Endothelial cell (in vitro differentiated cells): Measurements from ENCODE around the gene CDKAL1. TPM values are rescaled to one million over a fixed set of nuclear protein-coding genes. Genes with fewer than 3 reads are reported as not detected.

Experiments used
- DNase-seq: peaks from one replicate; pipeline ENCODE4 v3.0.0; 2021; ENCODE audit warnings: low spot score
- H3K27ac Mint-ChIP-seq: one replicate; pipeline ENCODE4 v1.8.0; 2021; ENCODE audit warnings: mixed read lengths, inconsistent platforms; ENCODE audit not compliant: unreplicated experiment
- H3K27me3 Mint-ChIP-seq: one replicate; pipeline ENCODE4 v1.8.0; 2021; ENCODE audit warnings: mild to moderate bottlenecking, moderate library complexity, mixed read lengths, inconsistent platforms; ENCODE audit not compliant: unreplicated experiment
- H3K36me3 Mint-ChIP-seq: one replicate; pipeline ENCODE4 v1.8.0; 2021; ENCODE audit warnings: mild to moderate bottlenecking, low read depth, mixed read lengths, inconsistent platforms; ENCODE audit not compliant: unreplicated experiment
- H3K4me1 Mint-ChIP-seq: one replicate; pipeline ENCODE4 v1.8.0; 2021; ENCODE audit warnings: mild to moderate bottlenecking, mixed read lengths, inconsistent platforms; ENCODE audit not compliant: unreplicated experiment
- H3K4me3 Mint-ChIP-seq: one replicate; pipeline ENCODE4 v1.8.0; 2021; ENCODE audit warnings: mild to moderate bottlenecking, mixed read lengths, inconsistent platforms; ENCODE audit not compliant: unreplicated experiment
- H3K9me3 Mint-ChIP-seq: one replicate; pipeline ENCODE4 v1.8.0; 2021; ENCODE audit warnings: mixed read lengths, inconsistent platforms; ENCODE audit not compliant: unreplicated experiment
- CTCF ChIP-seq: fragments of 200-600 bp; sonication (generic); IDR thresholded peaks from one replicate; pipeline ENCODE4 v1.5.0; 2021; ENCODE audit warnings: antibody characterized with exemption; ENCODE audit not compliant: unreplicated experiment
- total RNA-seq: library from RNA; stranded (reverse); fragmentation: NEBNext Ultra II Directional; extraction: Animal tissue kit (Norgen Biotek cat#: 25700); gene quantifications from one replicate; pipeline ENCODE4 v1.2.1, GENCODE V29; 2021; ENCODE audit not compliant: unreplicated experiment

Gene CDKAL1
- total RNA-seq, 1 donor from 2014 or later = 43.9 TPM

GRCh38 chr6:20757761-20758160, 223.5 kb downstream of the CDKAL1 start:
- Mint-ChIP-seq H3K4me1 (no peaks in the 10 kb centered on the region), H3K36me3 (peaks cover 5% of the 10 kb centered on the region), H3K4me3 (no peak overlapping the region), H3K27me3 (peaks cover 2% of the 10 kb centered on the region), H3K9me3 (no peaks in the 10 kb centered on the region), H3K27ac (no peak overlapping the region)
- TF ChIP-seq CTCF = no peak
- DNase-seq = no peak

- peaks cover 1% of the 10 kb centered on the region for H3K4me1 Mint-ChIP-seq
- no peaks in the 10 kb centered on the region for H3K9me3 Mint-ChIP-seq
- TF ChIP-seq CTCF = no peak
- no peaks in the 10 kb centered on the region for H3K27me3 Mint-ChIP-seq
- H3K36me3 Mint-ChIP-seq = no peaks in the 10 kb centered on the region
- no peak overlapping the region for H3K4me3 Mint-ChIP-seq
- no peak for DNase-seq
- H3K27ac Mint-ChIP-seq = no peak overlapping the region
These were observed 229.0 kb downstream of the CDKAL1 start for GRCh38 chr6:20763296-20763695.

GRCh38 chr6:20769631-20770030, 235.4 kb downstream of the CDKAL1 start:
- peaks cover 7% of the 10 kb centered on the region for H3K4me1 Mint-ChIP-seq
- no peak for TF ChIP-seq CTCF
- no peaks in the 10 kb centered on the region for H3K9me3 Mint-ChIP-seq
- DNase-seq = no peak
- no peaks in the 10 kb centered on the region for H3K36me3 Mint-ChIP-seq
- H3K27me3 Mint-ChIP-seq = no peaks in the 10 kb centered on the region
- no peak overlapping the region for H3K4me3 Mint-ChIP-seq
- no peak overlapping the region for H3K27ac Mint-ChIP-seq

- H3K27ac Mint-ChIP-seq = no peak overlapping the region
- H3K4me1 Mint-ChIP-seq = peaks cover 7% of the 10 kb centered on the region
- no peak for TF ChIP-seq CTCF
- no peaks in the 10 kb centered on the region for H3K36me3 Mint-ChIP-seq
- H3K27me3 Mint-ChIP-seq = no peaks in the 10 kb centered on the region
- H3K4me3 Mint-ChIP-seq = no peak overlapping the region
- no peak for DNase-seq
- no peaks in the 10 kb centered on the region for H3K9me3 Mint-ChIP-seq
These were observed 236.5 kb downstream of the CDKAL1 start for GRCh38 chr6:20770773-20771172.

GRCh38 chr6:20771409-20771808, 237.2 kb downstream of the CDKAL1 start:
- Mint-ChIP-seq H3K27me3 (no peaks in the 10 kb centered on the region), H3K4me3 (no peak overlapping the region), H3K36me3 (no peaks in the 10 kb centered on the region), H3K27ac (no peak overlapping the region), H3K4me1 (peaks cover 7% of the 10 kb centered on the region), H3K9me3 (no peaks in the 10 kb centered on the region)
- DNase-seq = no peak
- TF ChIP-seq CTCF = no peak
